Measurements from ENCODE around the gene SOHLH1. TPM values are rescaled to one million over a fixed set of nuclear protein-coding genes. Genes with fewer than 3 reads are reported as not detected.
A peak's percentile ranks its signal among the peaks of the same experiment; 100 is the strongest.

The SOHLH1 gene
- total RNA-seq, 1 experiment from 2014 or later = not detected

- Histone ChIP-seq H3K4me3 (no peak within 1 kb of the TSS), H3K9me3 (no peaks in the 10 kb centered on the region), H3K27me3 (no peaks in the 10 kb centered on the region), H3K36me3 (no peaks in the 10 kb centered on the region)
- peak; percentile 22 for DNase-seq
Measured at GRCh38 chr9:135662758-135663450, 36.4 kb downstream of the SOHLH1 start, which contains the start of gene LCN9. LCN9 (plus strand) TSS chr9:135663309; CDS start chr9:135663322, 13 bp downstream.

- Histone ChIP-seq H3K9me3 (no peaks in the 10 kb centered on the region), H3K4me3 (no peak overlapping the region), H3K27me3 (no peaks in the 10 kb centered on the region), H3K36me3 (no peaks in the 10 kb centered on the region)
- DNase-seq = no peak
Measured at GRCh38 chr9:135661816-135662560, 37.3 kb downstream of the SOHLH1 start.

GRCh38 chr9:135660407-135660806 lies 38.9 kb downstream of the SOHLH1 start:
- no peaks in the 10 kb centered on the region for H3K9me3 ChIP-seq
- H3K36me3 ChIP-seq = no peaks in the 10 kb centered on the region
- no peaks in the 10 kb centered on the region for H3K27me3 ChIP-seq
- no peak for DNase-seq
- no peak overlapping the region for H3K4me3 ChIP-seq

- DNase-seq = no peak
Measured at GRCh38 chr9:135659252-135659651, 40.0 kb downstream of the SOHLH1 start.

GRCh38 chr9:135657416-135657815 lies 41.9 kb downstream of the SOHLH1 start:
- DNase-seq = no peak
- no peaks in the 10 kb centered on the region for H3K27me3 ChIP-seq
- no peaks in the 10 kb centered on the region for H3K36me3 ChIP-seq
- H3K9me3 ChIP-seq = no peaks in the 10 kb centered on the region
- H3K4me3 ChIP-seq = no peak overlapping the region

More at GRCh38 chr9:135659252-135659651, 40.0 kb downstream of the SOHLH1 start:
- H3K9me3 ChIP-seq = no peaks in the 10 kb centered on the region
- no peaks in the 10 kb centered on the region for H3K36me3 ChIP-seq
- H3K4me3 ChIP-seq = no peak overlapping the region
- H3K27me3 ChIP-seq = no peaks in the 10 kb centered on the region

- Histone ChIP-seq H3K4me3 (no peak overlapping the region), H3K36me3 (no peaks in the 10 kb centered on the region), H3K27me3 (no peaks in the 10 kb centered on the region), H3K9me3 (no peaks in the 10 kb centered on the region)
- no peak for DNase-seq
Measured at GRCh38 chr9:135655317-135655716, 44.0 kb downstream of the SOHLH1 start.

- Histone ChIP-seq H3K9me3 (peaks cover 6% of the 10 kb centered on the region), H3K4me3 (no peak overlapping the region), H3K27me3 (no peaks in the 10 kb centered on the region), H3K36me3 (no peaks in the 10 kb centered on the region)
- DNase-seq = no peak
Measured at GRCh38 chr9:135650408-135650807, 48.9 kb downstream of the SOHLH1 start.

GRCh38 chr9:135649508-135649907 lies 49.8 kb downstream of the SOHLH1 start:
- no peaks in the 10 kb centered on the region for H3K36me3 ChIP-seq
- no peak overlapping the region for H3K4me3 ChIP-seq
- H3K27me3 ChIP-seq = no peaks in the 10 kb centered on the region
- no peak for DNase-seq
- peaks cover 6% of the 10 kb centered on the region for H3K9me3 ChIP-seq

GRCh38 chr9:135648494-135649410 lies 50.5 kb downstream of the SOHLH1 start:
- DNase-seq = no peak
- Histone ChIP-seq H3K27me3 (no peaks in the 10 kb centered on the region), H3K36me3 (no peaks in the 10 kb centered on the region), H3K4me3 (no peak overlapping the region), H3K9me3 (peaks cover 6% of the 10 kb centered on the region)

GRCh38 chr9:135647884-135648283 lies 51.4 kb downstream of the SOHLH1 start:
- Histone ChIP-seq H3K27me3 (no peaks in the 10 kb centered on the region), H3K36me3 (no peaks in the 10 kb centered on the region), H3K4me3 (no peak overlapping the region), H3K9me3 (peaks cover 6% of the 10 kb centered on the region)
- DNase-seq = no peak

- DNase-seq = no peak
- no peaks in the 10 kb centered on the region for H3K36me3 ChIP-seq
Measured at GRCh38 chr9:135644631-135645218, 54.6 kb downstream of the SOHLH1 start.

More at GRCh38 chr9:135644631-135645218, 54.6 kb downstream of the SOHLH1 start:
- Histone ChIP-seq H3K9me3 (peaks cover 6% of the 10 kb centered on the region), H3K4me3 (no peak overlapping the region), H3K27me3 (no peaks in the 10 kb centered on the region)

Other genes starting within 250 kb of the SOHLH1 start
- gene PPP1R26, start 219.7 kb downstream of the SOHLH1 start, total RNA-seq (2014; rRNA removed; shearing (Covaris generic); ENCODE audit: low replicate concordance) = 19.8 and 20.3 TPM in 2 replicates
- 20.7 and 24.1 TPM in 2 replicates for gene MRPS2, start 198.8 kb downstream of the SOHLH1 start, total RNA-seq (2014; rRNA removed; shearing (Covaris generic); ENCODE audit: low replicate concordance)
- not detected in 2 replicates for gene LCN1, start 178.0 kb downstream of the SOHLH1 start, total RNA-seq (2014; rRNA removed; shearing (Covaris generic); ENCODE audit: low replicate concordance)
- gene OBP2A, start 153.4 kb downstream of the SOHLH1 start, total RNA-seq (2014; rRNA removed; shearing (Covaris generic); ENCODE audit: low replicate concordance) = not detected in 2 replicates
- not detected in 2 replicates for gene PAEP, start 137.7 kb downstream of the SOHLH1 start, total RNA-seq (2014; rRNA removed; shearing (Covaris generic); ENCODE audit: low replicate concordance)
- gene GLT6D1, start 59.9 kb downstream of the SOHLH1 start, total RNA-seq (2014; rRNA removed; shearing (Covaris generic); ENCODE audit: low replicate concordance) = not detected in 2 replicates
- not detected in 2 replicates for gene LCN9, start 36.2 kb downstream of the SOHLH1 start, total RNA-seq (2014; rRNA removed; shearing (Covaris generic); ENCODE audit: low replicate concordance)
- gene KCNT1, start 2.7 kb upstream of the SOHLH1 start, total RNA-seq (2014; rRNA removed; shearing (Covaris generic); ENCODE audit: low replicate concordance) = not detected in 2 replicates
- gene CAMSAP1, start 208.1 kb upstream of the SOHLH1 start, total RNA-seq (2014; rRNA removed; shearing (Covaris generic); ENCODE audit: low replicate concordance) = 11.1 and 14.5 TPM in 2 replicates